H9 (cell line): ENCODE results near the gene CD163L1. TPM values are rescaled to one million over a fixed set of nuclear protein-coding genes. Genes with fewer than 3 reads are reported as not detected.

Experiments used
- DNase-seq: peaks from one replicate; pipeline ENCODE4 v3.0.0-alpha.2; 2017
- H2AFZ ChIP-seq: one replicate; pipeline ENCODE4 v1.6.1; 2013; ENCODE audit warnings: mild to moderate bottlenecking, low read length, control low read depth, moderate library complexity
- H2AK5ac ChIP-seq: 2 replicates; pipeline ENCODE4 v1.6.1; 2013; ENCODE audit warnings: low read length, control low read depth, mixed read lengths; ENCODE audit not compliant: insufficient read length
- H2BK120ac ChIP-seq: one replicate; pipeline ENCODE4 v1.6.1; 2013; ENCODE audit warnings: low read depth, mild to moderate bottlenecking, low read length, control low read depth, inconsistent platforms; ENCODE audit not compliant: poor library complexity, severe bottlenecking
- H2BK12ac ChIP-seq: 2 replicates; pipeline ENCODE4 v1.6.1; 2013; ENCODE audit warnings: low read length, control low read depth, mixed read lengths, low read depth; ENCODE audit not compliant: insufficient read length
- H2BK15ac ChIP-seq: 2 replicates; pipeline ENCODE4 v1.6.1; 2013; ENCODE audit warnings: low read depth, low read length, control low read depth
- H2BK20ac ChIP-seq: one replicate; pipeline ENCODE4 v1.6.1; 2013; ENCODE audit warnings: low read depth, mild to moderate bottlenecking, low read length, control low read depth, inconsistent platforms; ENCODE audit not compliant: poor library complexity, severe bottlenecking
- H2BK5ac ChIP-seq: 2 replicates; pipeline ENCODE4 v1.6.1; 2013; ENCODE audit warnings: low read length, control low read depth, mixed read lengths; ENCODE audit not compliant: insufficient read length
- H3K14ac ChIP-seq: 2 replicates; pipeline ENCODE4 v1.6.1; 2013; ENCODE audit warnings: low read length, control low read depth; ENCODE audit not compliant: insufficient read depth
- H3K18ac ChIP-seq: 2 replicates; pipeline ENCODE4 v1.6.1; 2013; ENCODE audit warnings: low read depth, mild to moderate bottlenecking, mixed read lengths, low read length, control low read depth; ENCODE audit not compliant: insufficient read length
- H3K23ac ChIP-seq: 2 replicates; pipeline ENCODE4 v1.6.1; 2013; ENCODE audit warnings: low read length, control low read depth, mixed read lengths, low read depth; ENCODE audit not compliant: insufficient read length
- H3K23me2 ChIP-seq: 2 replicates; pipeline ENCODE4 v1.6.1; 2013; ENCODE audit warnings: low read depth, mild to moderate bottlenecking, mixed read lengths, low read length, control low read depth; ENCODE audit not compliant: insufficient read length, poor library complexity, severe bottlenecking
- H3K27ac ChIP-seq: 2 replicates; pipeline ENCODE4 v1.5.1; 2013; ENCODE audit warnings: low read length, control low read depth, mixed read lengths, low read depth; ENCODE audit not compliant: insufficient read length
- H3K27me3 ChIP-seq: 2 replicates; pipeline ENCODE4 v1.6.1; 2013; ENCODE audit warnings: low read length, control low read depth, inconsistent platforms; ENCODE audit not compliant: insufficient read depth
- H3K4ac ChIP-seq: 2 replicates; pipeline ENCODE4 v1.6.1; 2013; ENCODE audit warnings: low read depth, mild to moderate bottlenecking, control low read depth, inconsistent platforms, low read length, moderate library complexity
- H3K4me1 ChIP-seq: 2 replicates; pipeline ENCODE4 v1.6.1; 2013; ENCODE audit warnings: low read length, control low read depth, inconsistent platforms; ENCODE audit not compliant: insufficient read depth
- H3K4me2 ChIP-seq: 2 replicates; pipeline ENCODE4 v1.6.1; 2013; ENCODE audit warnings: low read length, control low read depth, mixed read lengths; ENCODE audit not compliant: insufficient read length, insufficient read depth
- H3K56ac ChIP-seq: 2 replicates; pipeline ENCODE4 v1.6.1; 2013; ENCODE audit warnings: low read depth, mild to moderate bottlenecking, mixed read lengths, low read length, control low read depth; ENCODE audit not compliant: insufficient read length
- H3K79me1 ChIP-seq: 2 replicates; pipeline ENCODE4 v1.6.1; 2013; ENCODE audit warnings: low read depth, mild to moderate bottlenecking, moderate library complexity, low read length, control low read depth, inconsistent platforms; ENCODE audit not compliant: insufficient read depth, poor library complexity, severe bottlenecking
- H3K79me2 ChIP-seq: 2 replicates; pipeline ENCODE4 v1.6.1; 2013; ENCODE audit warnings: low read length, control low read depth, inconsistent platforms; ENCODE audit not compliant: insufficient read depth
- H3K9ac ChIP-seq: 2 replicates; pipeline ENCODE4 v1.6.1; 2013; ENCODE audit warnings: low read length, control low read depth, mixed read lengths; ENCODE audit not compliant: insufficient read length; ENCODE audit errors: extremely low read depth
- H3K9me3 ChIP-seq: one replicate; pipeline ENCODE4 v1.6.1; 2013; ENCODE audit warnings: low read depth, low read length, inconsistent platforms; ENCODE audit not compliant: control insufficient read depth
- H3T11ph ChIP-seq: one replicate; pipeline ENCODE4 v1.6.1; 2013; ENCODE audit warnings: mild to moderate bottlenecking, low read length, control low read depth, inconsistent platforms
- H4K20me1 ChIP-seq: one replicate; pipeline ENCODE4 v1.6.1; 2013; ENCODE audit not compliant: control insufficient read depth, insufficient read length, insufficient read depth
- H4K5ac ChIP-seq: 2 replicates; pipeline ENCODE4 v1.6.1; 2013; ENCODE audit warnings: low read depth, mild to moderate bottlenecking, mixed read lengths, low read length, control low read depth; ENCODE audit not compliant: insufficient read length
- H4K8ac ChIP-seq: replicated peaks from 2 replicates; pipeline ENCODE4 v1.6.1; 2013; ENCODE audit warnings: low read length, control low read depth, mixed read lengths, low read depth; ENCODE audit not compliant: insufficient read length
- H4K91ac ChIP-seq: 2 replicates; pipeline ENCODE4 v1.6.1; 2013; ENCODE audit warnings: low read depth, mild to moderate bottlenecking, moderate library complexity, mixed read lengths, low read length, control low read depth; ENCODE audit not compliant: insufficient read length
- H3K27ac Mint-ChIP-seq, 3 experiments: 2 replicates in 2 of 3; 3 replicates in 1 of 3; pipeline ENCODE4 v1.8.0; 2020 to 2021; ENCODE audit warnings: mixed read lengths in 3 of 3, mild to moderate bottlenecking in 1 of 3, moderate library complexity in 1 of 3
- H3K27me3 Mint-ChIP-seq: 2 replicates; pipeline ENCODE4 v1.8.0; 2021; ENCODE audit warnings: low read depth, mild to moderate bottlenecking, moderate library complexity, mixed read lengths
- H3K36me3 Mint-ChIP-seq, 3 experiments: 2 replicates in 2 of 3; 3 replicates in 1 of 3; pipeline ENCODE4 v1.8.0; 2020 to 2021; ENCODE audit warnings: low read depth in 3 of 3, mixed read lengths in 3 of 3; ENCODE audit not compliant: insufficient read depth in 1 of 3
- H3K4me1 Mint-ChIP-seq, 2 experiments: 2 replicates each; pipeline ENCODE4 v1.8.0; 2020; ENCODE audit warnings: mixed read lengths in 2 of 2
- H3K4me3 Mint-ChIP-seq, 2 experiments: 2 replicates in 1 of 2; 3 replicates in 1 of 2; pipeline ENCODE4 v1.8.0; 2020 to 2021; ENCODE audit warnings: mild to moderate bottlenecking in 2 of 2, mixed read lengths in 2 of 2, moderate library complexity in 1 of 2
- H3K9me3 Mint-ChIP-seq, 2 experiments: 2 replicates in 1 of 2; 3 replicates in 1 of 2; pipeline ENCODE4 v1.8.0; 2020; ENCODE audit warnings: mild to moderate bottlenecking in 2 of 2, mixed read lengths in 2 of 2, moderate library complexity in 1 of 2
- CTCF ChIP-seq: fragments of 200-600 bp; sonication (generic); conservative IDR thresholded peaks from 3 replicates; pipeline ENCODE4 v1.8.0; 2021; ENCODE audit warnings: antibody characterized with exemption, mild to moderate bottlenecking
- WGBS: extraction: QIAGEN DNeasy Blood & Tissue Kit; methylation state at CpG from one replicate; pipeline ENCODE4 v1.1.7; 2013; ENCODE audit warnings: missing lambda C conversion rate, low lambda C conversion rate, mixed read lengths; ENCODE audit not compliant: insufficient read length; ENCODE audit errors: extremely low coverage; 5-methylcytosine and 5-hydroxymethylcytosine counted together
- total RNA-seq: library from RNA; stranded (reverse); gene quantifications from 2 replicates; pipeline ENCODE4 v1.2.1, GENCODE V29; 2021

The CD163L1 gene
- total RNA-seq, 1 experiment from 2014 or later: 0.39 TPM

GRCh38 chr12:7396418-7396817 is 47.5 kb downstream of the CD163L1 start:
- no CpG with 5 or more reads among the region's 3 CpGs for WGBS
- no peak overlapping the region for H3K23ac ChIP-seq
- no peak overlapping the region for H2BK5ac ChIP-seq
- no peak overlapping the region for H3K27ac ChIP-seq
- H3K4me1 Mint-ChIP-seq: no peaks in the 10 kb centered on the region
- H2AK5ac ChIP-seq: no peak overlapping the region
- peaks cover 11 to 15% of the 10 kb centered on the region in 2 experiments; a peak in 4 of 5 replicates for H3K9me3 Mint-ChIP-seq
- no peak for TF ChIP-seq CTCF
- H3K9ac ChIP-seq: no peak overlapping the region
- no peak overlapping the region for H3K14ac ChIP-seq
- no peak overlapping the region for H2BK12ac ChIP-seq
- H2BK120ac ChIP-seq: no peak overlapping the region
- no peak overlapping the region for H3K18ac ChIP-seq
- H3K9me3 ChIP-seq: no peaks in the 10 kb centered on the region
- H4K91ac ChIP-seq: no peak overlapping the region
- no peak overlapping the region for H2BK20ac ChIP-seq
- H3K79me2 ChIP-seq: no peaks in the 10 kb centered on the region
- DNase-seq: no peak
- H3K36me3 Mint-ChIP-seq: 0 out of 7 replicates have a peak, but pooled peaks cover 0 to 4% (median 0%) of the 10 kb centered on the region in 3 experiments
- no peaks in the 10 kb centered on the region for H3K27me3 ChIP-seq
- H3K4me3 Mint-ChIP-seq: no peak overlapping the region
- H3K4me1 ChIP-seq: no peaks in the 10 kb centered on the region
- H3K4me2 ChIP-seq: no peak overlapping the region
- no peak overlapping the region for H2BK15ac ChIP-seq
- H3K23me2 ChIP-seq: no peaks in the 10 kb centered on the region
- H3K27ac Mint-ChIP-seq: no peak overlapping the region
- no peak overlapping the region for H4K8ac ChIP-seq
- H2AFZ ChIP-seq: no peak overlapping the region
- no peak overlapping the region for H3K4ac ChIP-seq
- no peak overlapping the region for H3T11ph ChIP-seq
- H3K27me3 Mint-ChIP-seq: peaks cover 6% of the 10 kb centered on the region
- no peaks in the 10 kb centered on the region for H3K79me1 ChIP-seq
- H3K56ac ChIP-seq: no peak overlapping the region
- no peaks in the 10 kb centered on the region for H4K20me1 ChIP-seq
- H4K5ac ChIP-seq: no peak overlapping the region
